ENCODE results near the gene CCDC171.

The CCDC171 gene

DNA sequence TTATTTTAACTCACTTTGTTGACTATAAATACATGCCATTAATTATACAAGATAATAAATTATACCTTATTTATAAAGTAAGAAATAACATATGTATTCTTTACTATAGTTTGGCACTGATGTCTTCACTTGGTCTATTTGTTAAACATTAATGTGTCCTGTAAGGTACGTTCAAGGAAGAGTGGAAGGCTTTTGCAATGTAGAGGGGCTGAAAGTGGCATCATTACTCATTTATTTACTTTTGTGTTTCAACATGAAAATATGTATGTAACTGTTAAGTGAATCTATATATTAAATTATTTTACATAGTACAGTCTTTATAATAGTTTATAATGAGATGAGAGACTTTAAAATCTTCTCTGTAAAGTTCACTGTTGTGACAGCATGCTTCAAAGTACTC is 348.7 kb downstream of the CCDC171 start:
- Histone ChIP-seq H3K27me3 (ENCODE audit: control insufficient read depth, insufficient read depth, low read length, poor library complexity, severe bottlenecking) (no peaks in the 10 kb centered on the region), H3K4me3 (ENCODE audit: insufficient read depth, low read depth, low read length) (no peak overlapping the region), H3K9me3 (ENCODE audit: control insufficient read depth, low read length) (peaks cover 4% of the 10 kb centered on the region), H3K4me1 (ENCODE audit: control insufficient read depth, insufficient read depth, low read length) (no peaks in the 10 kb centered on the region), H3K27ac (ENCODE audit: insufficient read depth, low read depth, low read length, poor library complexity, severe bottlenecking) (no peak overlapping the region), H3K36me3 (ENCODE audit: control insufficient read depth, insufficient read depth, low read length) (no peaks in the 10 kb centered on the region)
- no CpG with 5 or more reads among the region's 1 CpG for WGBS, 2 experiments

DNA sequence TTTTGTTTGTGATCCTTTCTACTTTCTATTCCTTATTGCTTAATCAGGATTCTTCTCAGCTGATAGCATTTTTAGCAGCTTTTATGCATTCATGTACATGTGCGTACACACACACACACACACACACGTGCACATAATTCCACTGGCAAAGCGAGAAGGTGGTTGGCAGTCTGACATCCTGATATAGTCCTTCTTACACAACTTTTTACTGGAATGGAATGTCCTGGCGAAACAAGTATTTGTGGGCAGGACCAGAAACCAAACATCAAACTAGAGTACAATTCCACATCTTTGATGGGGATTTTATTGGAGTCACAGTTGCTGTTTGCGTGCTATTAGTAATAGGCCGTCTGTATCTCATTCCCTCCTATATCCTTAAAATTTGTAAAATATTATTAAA is 356.5 kb downstream of the CCDC171 start:
- 88 to 95% methylated on average over 4 of the region's 6 CpGs for WGBS, 2 experiments
- H3K4me3 ChIP-seq (ENCODE audit: insufficient read depth, low read depth, low read length) = no peak overlapping the region
- H3K4me1 ChIP-seq (ENCODE audit: control insufficient read depth, insufficient read depth, low read length) = no peaks in the 10 kb centered on the region
- H3K27ac ChIP-seq (ENCODE audit: insufficient read depth, low read depth, low read length, poor library complexity, severe bottlenecking) = no peak overlapping the region
- no peaks in the 10 kb centered on the region for H3K27me3 ChIP-seq (ENCODE audit: control insufficient read depth, insufficient read depth, low read length, poor library complexity, severe bottlenecking)
- H3K9me3 ChIP-seq (ENCODE audit: control insufficient read depth, low read length) = no peaks in the 10 kb centered on the region
- no peaks in the 10 kb centered on the region for H3K36me3 ChIP-seq (ENCODE audit: control insufficient read depth, insufficient read depth, low read length)

- Histone ChIP-seq H3K4me3 (ENCODE audit: insufficient read depth, low read depth, low read length) (no peak overlapping the region), H3K27me3 (ENCODE audit: control insufficient read depth, insufficient read depth, low read length, poor library complexity, severe bottlenecking) (no peaks in the 10 kb centered on the region), H3K4me1 (ENCODE audit: control insufficient read depth, insufficient read depth, low read length) (no peaks in the 10 kb centered on the region)
Observed at GRCh38 chr9:15915711-15916110, 362.9 kb downstream of the CCDC171 start.

DNA sequence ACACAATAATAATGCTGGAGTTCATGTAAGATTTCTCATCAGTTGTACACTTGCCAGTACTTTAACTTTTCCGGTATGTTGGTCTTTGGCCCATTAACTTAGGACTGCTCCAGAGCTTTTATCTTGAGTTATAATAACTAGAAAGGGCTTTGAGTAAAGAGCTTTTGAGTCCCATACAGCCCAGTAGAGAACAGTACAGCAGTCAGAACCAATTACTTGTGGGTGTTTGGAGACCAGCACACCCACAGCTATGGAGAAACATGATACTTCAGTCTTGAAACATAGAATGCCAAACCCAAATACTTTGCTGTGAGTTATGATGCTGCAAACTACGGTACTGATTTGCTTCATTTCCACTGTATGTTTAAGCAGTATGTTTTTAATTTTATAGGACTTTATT is 374.3 kb downstream of the CCDC171 start:
- Histone ChIP-seq H3K4me3 (ENCODE audit: insufficient read depth, low read depth, low read length) (no peak overlapping the region), H3K27ac (ENCODE audit: insufficient read depth, low read depth, low read length, poor library complexity, severe bottlenecking) (no peak overlapping the region), H3K36me3 (ENCODE audit: control insufficient read depth, insufficient read depth, low read length) (no peaks in the 10 kb centered on the region), H3K4me1 (ENCODE audit: control insufficient read depth, insufficient read depth, low read length) (no peaks in the 10 kb centered on the region), H3K9me3 (ENCODE audit: control insufficient read depth, low read length) (no peaks in the 10 kb centered on the region), H3K27me3 (ENCODE audit: control insufficient read depth, insufficient read depth, low read length, poor library complexity, severe bottlenecking) (no peaks in the 10 kb centered on the region)
- WGBS, 2 experiments = 89 to 98% methylated on average over 1 to 2 of the region's 2 CpGs

More at GRCh38 chr9:15915711-15916110, 362.9 kb downstream of the CCDC171 start:
- Histone ChIP-seq H3K9me3 (ENCODE audit: control insufficient read depth, low read length) (no peaks in the 10 kb centered on the region), H3K27ac (ENCODE audit: insufficient read depth, low read depth, low read length, poor library complexity, severe bottlenecking) (no peak overlapping the region), H3K36me3 (ENCODE audit: control insufficient read depth, insufficient read depth, low read length) (no peaks in the 10 kb centered on the region)

DNA sequence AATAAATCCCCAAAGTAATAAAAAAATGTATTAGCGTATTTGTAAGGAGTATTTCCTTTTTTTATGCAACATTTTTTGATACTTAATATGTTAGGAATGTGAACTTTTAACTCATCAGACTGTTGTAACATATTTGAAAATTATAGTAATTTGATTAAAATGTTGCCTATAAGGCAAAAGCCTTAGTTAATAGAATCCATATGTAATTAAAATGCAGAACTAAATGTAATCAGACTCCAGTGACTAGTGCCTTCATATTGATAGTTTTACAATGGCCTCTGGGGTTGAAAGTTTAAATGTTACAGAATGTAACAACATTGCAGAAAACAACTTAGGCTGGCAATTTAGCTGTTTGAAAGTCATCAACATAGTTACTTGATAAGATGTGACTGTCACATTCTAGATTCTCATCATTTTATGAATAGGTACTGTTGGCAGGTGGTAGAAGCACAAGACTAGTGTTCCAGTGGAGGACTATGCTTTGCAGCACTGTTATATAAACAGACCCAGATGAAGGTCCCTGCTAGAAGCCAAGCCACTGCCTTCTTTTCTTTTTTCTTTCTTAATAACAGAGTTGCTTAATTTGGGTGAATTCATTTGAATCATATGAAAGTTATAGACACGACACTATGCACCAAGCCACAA is 382.9 kb downstream of the CCDC171 start:
- no peaks in the 10 kb centered on the region for H3K4me1 ChIP-seq (ENCODE audit: control insufficient read depth, insufficient read depth, low read length)
- WGBS, 2 experiments = 92 to 100% methylated on average over 1 to 2 of the region's 2 CpGs
- no peaks in the 10 kb centered on the region for H3K9me3 ChIP-seq (ENCODE audit: control insufficient read depth, low read length)
- H3K36me3 ChIP-seq (ENCODE audit: control insufficient read depth, insufficient read depth, low read length) = no peaks in the 10 kb centered on the region
- H3K4me3 ChIP-seq (ENCODE audit: insufficient read depth, low read depth, low read length) = no peak overlapping the region
- H3K27ac ChIP-seq (ENCODE audit: insufficient read depth, low read depth, low read length, poor library complexity, severe bottlenecking) = no peak overlapping the region
- no peaks in the 10 kb centered on the region for H3K27me3 ChIP-seq (ENCODE audit: control insufficient read depth, insufficient read depth, low read length, poor library complexity, severe bottlenecking)

GRCh38 chr9:15936306-15936921 is 383.6 kb downstream of the CCDC171 start:
- Histone ChIP-seq H3K4me1 (ENCODE audit: control insufficient read depth, insufficient read depth, low read length) (no peaks in the 10 kb centered on the region), H3K27me3 (ENCODE audit: control insufficient read depth, insufficient read depth, low read length, poor library complexity, severe bottlenecking) (no peaks in the 10 kb centered on the region), H3K27ac (ENCODE audit: insufficient read depth, low read depth, low read length, poor library complexity, severe bottlenecking) (no peak overlapping the region), H3K36me3 (ENCODE audit: control insufficient read depth, insufficient read depth, low read length) (no peaks in the 10 kb centered on the region), H3K9me3 (ENCODE audit: control insufficient read depth, low read length) (no peaks in the 10 kb centered on the region), H3K4me3 (ENCODE audit: insufficient read depth, low read depth, low read length) (no peak overlapping the region)
- 80 to 86% methylated on average over 5 of the region's 5 CpGs for WGBS, 2 experiments

- no peaks in the 10 kb centered on the region for H3K27me3 ChIP-seq (ENCODE audit: control insufficient read depth, insufficient read depth, low read length, poor library complexity, severe bottlenecking)
- WGBS, 2 experiments = 78 to 88% methylated on average over 3 of the region's 3 CpGs
- H3K36me3 ChIP-seq (ENCODE audit: control insufficient read depth, insufficient read depth, low read length) = no peaks in the 10 kb centered on the region
- H3K9me3 ChIP-seq (ENCODE audit: control insufficient read depth, low read length) = no peaks in the 10 kb centered on the region
- H3K4me1 ChIP-seq (ENCODE audit: control insufficient read depth, insufficient read depth, low read length) = no peaks in the 10 kb centered on the region
- H3K27ac ChIP-seq (ENCODE audit: insufficient read depth, low read depth, low read length, poor library complexity, severe bottlenecking) = no peak overlapping the region
- no peak overlapping the region for H3K4me3 ChIP-seq (ENCODE audit: insufficient read depth, low read depth, low read length)
Observed at GRCh38 chr9:15942831-15943424, 390.1 kb downstream of the CCDC171 start.

DNA sequence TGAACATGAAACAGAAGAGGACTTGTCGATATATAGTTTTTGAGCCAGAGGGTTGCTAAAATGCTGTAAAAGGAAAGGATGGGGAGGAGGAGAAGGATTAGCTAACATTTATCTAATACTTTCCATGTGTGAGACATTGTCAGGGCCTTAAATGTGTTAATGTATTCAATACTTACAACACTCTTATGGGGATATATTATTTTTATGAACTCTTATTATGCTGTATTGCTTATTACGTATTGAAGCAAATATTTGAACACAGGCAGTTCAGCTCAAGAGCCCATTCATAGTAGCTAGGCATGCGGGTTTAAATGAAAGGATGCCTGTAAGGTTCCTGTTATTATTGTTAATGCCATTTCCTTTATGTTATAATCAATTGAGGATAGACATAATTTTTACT is 391.5 kb downstream of the CCDC171 start:
- 96 to 98% methylated on average over 3 of the region's 3 CpGs for WGBS, 2 experiments
- H3K4me3 ChIP-seq (ENCODE audit: insufficient read depth, low read depth, low read length) = no peak overlapping the region
- H3K27me3 ChIP-seq (ENCODE audit: control insufficient read depth, insufficient read depth, low read length, poor library complexity, severe bottlenecking) = no peaks in the 10 kb centered on the region
- H3K4me1 ChIP-seq (ENCODE audit: control insufficient read depth, insufficient read depth, low read length) = no peaks in the 10 kb centered on the region
- H3K27ac ChIP-seq (ENCODE audit: insufficient read depth, low read depth, low read length, poor library complexity, severe bottlenecking) = no peak overlapping the region
- no peaks in the 10 kb centered on the region for H3K36me3 ChIP-seq (ENCODE audit: control insufficient read depth, insufficient read depth, low read length)
- no peaks in the 10 kb centered on the region for H3K9me3 ChIP-seq (ENCODE audit: control insufficient read depth, low read length)

DNA sequence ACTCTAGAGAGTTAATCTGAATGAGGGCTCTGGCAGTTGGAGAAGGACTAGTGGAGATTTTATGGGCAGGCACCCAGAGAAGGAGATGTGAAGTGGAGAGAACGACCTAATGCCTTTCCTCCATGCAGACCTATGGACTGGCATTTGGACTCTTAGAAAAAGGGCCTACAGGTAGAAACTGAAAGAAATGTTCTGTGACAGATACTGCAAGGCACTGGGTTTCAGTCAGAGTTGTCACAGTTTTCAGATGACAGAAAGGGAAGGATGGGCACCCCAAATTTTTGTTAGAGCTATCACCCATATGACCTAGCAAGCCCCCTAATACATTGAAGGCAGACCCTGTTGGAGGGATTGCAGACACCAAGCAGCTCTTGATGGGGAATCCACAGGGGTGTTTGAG is 406.8 kb downstream of the CCDC171 start:
- no peaks in the 10 kb centered on the region for H3K27me3 ChIP-seq (ENCODE audit: control insufficient read depth, insufficient read depth, low read length, poor library complexity, severe bottlenecking)
- H3K36me3 ChIP-seq (ENCODE audit: control insufficient read depth, insufficient read depth, low read length) = no peaks in the 10 kb centered on the region
- no peaks in the 10 kb centered on the region for H3K9me3 ChIP-seq (ENCODE audit: control insufficient read depth, low read length)
- H3K27ac ChIP-seq (ENCODE audit: insufficient read depth, low read depth, low read length, poor library complexity, severe bottlenecking) = no peak overlapping the region
- no peak overlapping the region for H3K4me3 ChIP-seq (ENCODE audit: insufficient read depth, low read depth, low read length)
- H3K4me1 ChIP-seq (ENCODE audit: control insufficient read depth, insufficient read depth, low read length) = no peaks in the 10 kb centered on the region
- WGBS, 2 experiments = 69 to 81% methylated on average over 1 of the region's 1 CpG

DNA sequence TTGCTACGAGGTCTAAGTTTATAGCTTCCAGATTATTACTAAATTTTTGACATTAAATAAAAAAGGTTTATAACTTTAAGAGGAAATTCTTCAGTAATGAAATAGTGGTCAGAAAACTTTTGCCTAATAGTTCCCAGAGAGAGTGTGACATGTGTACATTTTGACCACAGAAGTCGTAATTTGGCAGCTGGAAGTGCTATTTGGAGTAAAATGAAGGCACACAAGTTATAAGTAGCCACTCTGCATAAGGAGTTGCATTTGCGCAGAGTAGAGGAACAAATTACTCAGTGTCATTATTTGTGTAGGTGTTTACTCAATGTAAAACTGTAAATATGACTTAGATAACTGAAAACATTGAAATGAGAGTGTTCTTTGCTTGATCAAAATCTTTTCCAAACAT is 408.4 kb downstream of the CCDC171 start:
- H3K27me3 ChIP-seq (ENCODE audit: control insufficient read depth, insufficient read depth, low read length, poor library complexity, severe bottlenecking) = no peaks in the 10 kb centered on the region
- 93 to 95% methylated on average over 2 of the region's 3 CpGs for WGBS, 2 experiments

More for the DNA sequence above, 408.4 kb downstream of the CCDC171 start:
- Histone ChIP-seq H3K4me1 (ENCODE audit: control insufficient read depth, insufficient read depth, low read length) (no peaks in the 10 kb centered on the region), H3K27ac (ENCODE audit: insufficient read depth, low read depth, low read length, poor library complexity, severe bottlenecking) (no peak overlapping the region), H3K4me3 (ENCODE audit: insufficient read depth, low read depth, low read length) (no peak overlapping the region), H3K9me3 (ENCODE audit: control insufficient read depth, low read length) (no peaks in the 10 kb centered on the region), H3K36me3 (ENCODE audit: control insufficient read depth, insufficient read depth, low read length) (no peaks in the 10 kb centered on the region)

Measured in ectodermal cell (in vitro differentiated cells).